ENCODE results near the gene PRPF40A. TPM values are rescaled to one million over a fixed set of nuclear protein-coding genes. Genes with fewer than 3 reads are reported as not detected.

PRPF40A gene
- total RNA-seq, 1 experiment from 2014 or later, result 166 TPM

DNA sequence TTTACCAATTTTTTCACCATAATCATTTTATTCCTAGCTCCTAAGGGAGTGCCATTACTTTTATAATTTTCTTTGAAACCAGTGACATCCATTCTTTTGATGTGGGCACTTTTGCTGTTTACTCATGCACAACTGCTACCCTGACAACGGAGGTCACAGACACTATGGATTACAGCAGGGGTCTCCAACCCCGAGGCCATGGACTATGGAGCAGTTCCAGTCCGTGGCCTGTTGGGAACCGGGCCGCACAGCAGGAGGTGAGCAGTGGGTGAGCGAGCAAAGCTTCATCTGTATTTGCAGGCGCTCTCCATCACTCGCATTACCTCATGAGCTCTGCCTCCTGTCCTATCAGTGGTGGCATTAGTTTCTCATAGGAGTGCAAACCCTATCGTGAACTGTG, 34.6 kb downstream of the PRPF40A start:
- Histone ChIP-seq H3K9me3 (ENCODE audit: low read depth, low read length, poor library complexity, severe bottlenecking) (no peaks in the 10 kb centered on the region), H3K36me3 (ENCODE audit: insufficient read depth, low read length, poor library complexity, severe bottlenecking) (peaks cover 38% of the 10 kb centered on the region), H3K4me3 (ENCODE audit: low read depth, low read length, poor library complexity, severe bottlenecking) (no peak overlapping the region), H3K27ac (ENCODE audit: low read depth, low read length, poor library complexity, severe bottlenecking) (no peak overlapping the region), H3K27me3 (replicated peaks; ENCODE audit: insufficient read depth, low read depth, low read length, poor library complexity) (no peaks in the 10 kb centered on the region), H3K4me1 (ENCODE audit: insufficient read depth, low read length, poor library complexity, severe bottlenecking) (no peaks in the 10 kb centered on the region)
- intact Hi-C loops (cut with micrococcal nuclease; ENCODE audit: unreplicated experiment), result no loop called here
- TF ChIP-seq EZH2 (IDR thresholded peaks at IDR 0.05; ENCODE audit: borderline replicate concordance, low read depth, low read length, poor library complexity, severe bottlenecking), result no peak
- TF ChIP-seq, protein P1, sequence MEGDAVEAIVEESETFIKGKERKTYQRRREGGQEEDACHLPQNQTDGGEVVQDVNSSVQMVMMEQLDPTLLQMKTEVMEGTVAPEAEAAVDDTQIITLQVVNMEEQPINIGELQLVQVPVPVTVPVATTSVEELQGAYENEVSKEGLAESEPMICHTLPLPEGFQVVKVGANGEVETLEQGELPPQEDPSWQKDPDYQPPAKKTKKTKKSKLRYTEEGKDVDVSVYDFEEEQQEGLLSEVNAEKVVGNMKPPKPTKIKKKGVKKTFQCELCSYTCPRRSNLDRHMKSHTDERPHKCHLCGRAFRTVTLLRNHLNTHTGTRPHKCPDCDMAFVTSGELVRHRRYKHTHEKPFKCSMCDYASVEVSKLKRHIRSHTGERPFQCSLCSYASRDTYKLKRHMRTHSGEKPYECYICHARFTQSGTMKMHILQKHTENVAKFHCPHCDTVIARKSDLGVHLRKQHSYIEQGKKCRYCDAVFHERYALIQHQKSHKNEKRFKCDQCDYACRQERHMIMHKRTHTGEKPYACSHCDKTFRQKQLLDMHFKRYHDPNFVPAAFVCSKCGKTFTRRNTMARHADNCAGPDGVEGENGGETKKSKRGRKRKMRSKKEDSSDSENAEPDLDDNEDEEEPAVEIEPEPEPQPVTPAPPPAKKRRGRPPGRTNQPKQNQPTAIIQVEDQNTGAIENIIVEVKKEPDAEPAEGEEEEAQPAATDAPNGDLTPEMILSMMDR (conservative IDR thresholded peaks at IDR 0.05; ENCODE audit: low read depth, low read length), result no peak
- ChIA-PET POLR2A (ENCODE audit: low non-redundant PET) (no interaction called here), CTCF (no interaction called here)
- no TSS peak for BruUV-seq (replicated peaks)
- no peak for DNase-seq (ENCODE audit: low spot score)

DNA sequence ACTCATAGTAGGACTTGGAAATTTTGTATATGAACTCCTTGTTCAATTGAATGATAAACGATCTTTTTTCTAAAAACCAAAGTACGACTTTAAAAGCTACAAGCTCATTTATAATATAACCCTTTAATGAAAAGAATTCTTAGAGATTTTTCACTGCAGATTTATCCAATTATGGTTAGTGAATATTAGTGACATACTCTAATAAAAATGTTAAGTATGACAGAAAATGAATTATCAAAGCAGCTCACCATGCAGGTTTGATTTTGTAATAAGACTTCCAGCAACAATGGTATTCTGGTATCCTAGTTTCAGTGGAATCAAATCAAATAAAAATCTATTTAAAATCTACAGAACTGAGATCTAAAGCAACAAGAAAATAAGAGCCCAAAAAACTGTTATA, 38.5 kb downstream of the PRPF40A start:
- DNase-seq (ENCODE audit: low spot score), result no peak
- no peak overlapping the region for H3K4me3 ChIP-seq (ENCODE audit: low read depth, low read length, poor library complexity, severe bottlenecking)
- H3K9me3 ChIP-seq (ENCODE audit: low read depth, low read length, poor library complexity, severe bottlenecking), result no peaks in the 10 kb centered on the region
- TF ChIP-seq EZH2 (IDR thresholded peaks at IDR 0.05; ENCODE audit: borderline replicate concordance, low read depth, low read length, poor library complexity, severe bottlenecking), result no peak
- TF ChIP-seq, protein P1 (conservative IDR thresholded peaks at IDR 0.05; ENCODE audit: low read depth, low read length), result no peak
- no peaks in the 10 kb centered on the region for H3K27me3 ChIP-seq (replicated peaks; ENCODE audit: insufficient read depth, low read depth, low read length, poor library complexity)
- ChIA-PET POLR2A (ENCODE audit: low non-redundant PET) (no interaction called here), CTCF (no interaction called here)
- H3K4me1 ChIP-seq (ENCODE audit: insufficient read depth, low read length, poor library complexity, severe bottlenecking), result no peaks in the 10 kb centered on the region
- BruUV-seq (replicated peaks), result no TSS peak
- intact Hi-C loops (cut with micrococcal nuclease; ENCODE audit: unreplicated experiment), result no loop called here
- peaks cover 76% of the 10 kb centered on the region for H3K36me3 ChIP-seq (ENCODE audit: insufficient read depth, low read length, poor library complexity, severe bottlenecking)
- H3K27ac ChIP-seq (ENCODE audit: low read depth, low read length, poor library complexity, severe bottlenecking), result no peak overlapping the region

DNA sequence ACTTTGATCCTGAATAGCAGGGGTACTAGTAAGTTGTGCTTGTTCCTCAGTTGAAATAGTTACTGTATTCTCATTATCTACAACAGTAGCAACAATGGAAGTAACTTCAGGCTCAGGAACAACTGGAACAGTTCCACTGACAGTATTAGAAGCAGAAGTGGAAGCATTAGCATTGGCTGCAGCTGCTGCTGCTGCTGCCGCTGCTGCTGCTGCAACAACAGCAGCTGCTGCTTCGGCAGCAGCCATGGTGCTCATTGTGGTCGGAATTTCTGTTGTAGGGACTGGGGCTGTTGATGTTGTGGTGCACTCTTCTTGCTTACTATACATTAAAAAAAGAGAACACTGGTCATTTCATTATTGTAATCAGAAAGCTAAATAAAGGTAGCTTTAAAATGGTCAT, 40.8 kb downstream of the PRPF40A start:
- no peak for DNase-seq (ENCODE audit: low spot score)
- POLR2A ChIA-PET (ENCODE audit: low non-redundant PET), result no interaction called here
- no peak overlapping the region for H3K27ac ChIP-seq (ENCODE audit: low read depth, low read length, poor library complexity, severe bottlenecking)
- no TSS peak for BruUV-seq (replicated peaks)
- H3K36me3 ChIP-seq (ENCODE audit: insufficient read depth, low read length, poor library complexity, severe bottlenecking), result peaks cover 99% of the 10 kb centered on the region
- H3K9me3 ChIP-seq (ENCODE audit: low read depth, low read length, poor library complexity, severe bottlenecking), result no peaks in the 10 kb centered on the region
- H3K4me3 ChIP-seq (ENCODE audit: low read depth, low read length, poor library complexity, severe bottlenecking), result no peak overlapping the region
- no peaks in the 10 kb centered on the region for H3K27me3 ChIP-seq (replicated peaks; ENCODE audit: insufficient read depth, low read depth, low read length, poor library complexity)
- intact Hi-C loops (cut with micrococcal nuclease; ENCODE audit: unreplicated experiment), result no loop called here
- CTCF ChIA-PET, result no interaction called here
- TF ChIP-seq, protein P1 (conservative IDR thresholded peaks at IDR 0.05; ENCODE audit: low read depth, low read length), result no peak
- TF ChIP-seq EZH2 (IDR thresholded peaks at IDR 0.05; ENCODE audit: borderline replicate concordance, low read depth, low read length, poor library complexity, severe bottlenecking), result no peak
- no peaks in the 10 kb centered on the region for H3K4me1 ChIP-seq (ENCODE audit: insufficient read depth, low read length, poor library complexity, severe bottlenecking)
